WI38 (cell line): ENCODE results near the gene SHROOM3.

Source experiments
- H3K4me3 ChIP-seq: 2 replicates; pipeline ENCODE4 v1.5.1; 2011; ENCODE audit warnings: low read depth, mild to moderate bottlenecking, control low read depth, low read length
- TF ChIP-seq, protein P1 (sequence below): IDR thresholded peaks from 2 replicates; pipeline ENCODE4 v1.5.1; 2012; ENCODE audit warnings: low read depth, mild to moderate bottlenecking, control low read depth, low read length

Gene SHROOM3

DNA sequence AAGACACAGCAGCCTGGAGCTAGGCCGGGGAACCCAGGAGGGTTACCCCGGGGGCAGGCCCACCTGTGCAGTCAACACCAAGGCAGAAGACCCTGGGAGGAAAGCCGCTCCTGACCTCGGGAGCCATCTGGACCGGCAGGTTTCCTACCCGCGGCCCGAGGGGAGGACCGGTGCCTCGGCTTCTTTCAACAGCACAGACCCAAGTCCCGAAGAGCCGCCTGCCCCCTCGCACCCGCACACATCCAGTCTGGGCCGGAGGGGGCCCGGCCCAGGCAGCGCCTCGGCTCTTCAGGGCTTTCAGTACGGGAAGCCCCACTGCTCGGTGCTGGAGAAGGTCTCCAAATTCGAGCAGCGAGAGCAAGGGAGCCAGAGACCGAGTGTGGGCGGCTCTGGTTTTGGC, 305.2 kb downstream of the SHROOM3 start:
- TF ChIP-seq, protein P1, sequence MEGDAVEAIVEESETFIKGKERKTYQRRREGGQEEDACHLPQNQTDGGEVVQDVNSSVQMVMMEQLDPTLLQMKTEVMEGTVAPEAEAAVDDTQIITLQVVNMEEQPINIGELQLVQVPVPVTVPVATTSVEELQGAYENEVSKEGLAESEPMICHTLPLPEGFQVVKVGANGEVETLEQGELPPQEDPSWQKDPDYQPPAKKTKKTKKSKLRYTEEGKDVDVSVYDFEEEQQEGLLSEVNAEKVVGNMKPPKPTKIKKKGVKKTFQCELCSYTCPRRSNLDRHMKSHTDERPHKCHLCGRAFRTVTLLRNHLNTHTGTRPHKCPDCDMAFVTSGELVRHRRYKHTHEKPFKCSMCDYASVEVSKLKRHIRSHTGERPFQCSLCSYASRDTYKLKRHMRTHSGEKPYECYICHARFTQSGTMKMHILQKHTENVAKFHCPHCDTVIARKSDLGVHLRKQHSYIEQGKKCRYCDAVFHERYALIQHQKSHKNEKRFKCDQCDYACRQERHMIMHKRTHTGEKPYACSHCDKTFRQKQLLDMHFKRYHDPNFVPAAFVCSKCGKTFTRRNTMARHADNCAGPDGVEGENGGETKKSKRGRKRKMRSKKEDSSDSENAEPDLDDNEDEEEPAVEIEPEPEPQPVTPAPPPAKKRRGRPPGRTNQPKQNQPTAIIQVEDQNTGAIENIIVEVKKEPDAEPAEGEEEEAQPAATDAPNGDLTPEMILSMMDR, result no peak
- no peak overlapping the region for H3K4me3 ChIP-seq

- no peak overlapping the region for H3K4me3 ChIP-seq
- TF ChIP-seq, protein P1, result no peak
Measured at GRCh38 chr4:76740866-76741662, 306.0 kb downstream of the SHROOM3 start.

- TF ChIP-seq, protein P1, result no peak
- H3K4me3 ChIP-seq, result peak overlapping the region; percentile 24
Measured at GRCh38 chr4:76741663-76742020, 306.6 kb downstream of the SHROOM3 start.

GRCh38 chr4:76744241-76744921, 309.4 kb downstream of the SHROOM3 start:
- TF ChIP-seq, protein P1, result no peak
- H3K4me3 ChIP-seq, result 0 out of 2 replicates have a peak overlapping the region, but pooled peaks have one; percentile 24

DNA sequence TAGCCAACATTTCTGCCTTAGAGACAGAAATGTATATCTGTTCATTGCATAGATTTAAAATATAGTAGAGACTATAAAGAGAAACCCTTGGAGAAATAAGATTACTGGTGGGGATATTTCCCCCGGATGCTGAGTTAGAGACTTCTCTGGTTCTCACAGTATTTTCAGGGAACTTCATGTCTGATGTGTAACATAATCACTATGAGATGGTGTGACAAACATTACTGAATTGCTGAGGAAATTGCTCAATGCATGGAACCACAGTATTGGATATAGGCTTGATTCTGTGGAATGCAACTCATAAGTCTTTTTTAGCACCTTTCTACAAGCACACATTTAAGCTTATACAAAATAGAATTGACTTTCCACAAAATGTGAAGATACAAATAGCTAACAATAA, 310.2 kb downstream of the SHROOM3 start:
- TF ChIP-seq, protein P1, result no peak
- no peak overlapping the region for H3K4me3 ChIP-seq

DNA sequence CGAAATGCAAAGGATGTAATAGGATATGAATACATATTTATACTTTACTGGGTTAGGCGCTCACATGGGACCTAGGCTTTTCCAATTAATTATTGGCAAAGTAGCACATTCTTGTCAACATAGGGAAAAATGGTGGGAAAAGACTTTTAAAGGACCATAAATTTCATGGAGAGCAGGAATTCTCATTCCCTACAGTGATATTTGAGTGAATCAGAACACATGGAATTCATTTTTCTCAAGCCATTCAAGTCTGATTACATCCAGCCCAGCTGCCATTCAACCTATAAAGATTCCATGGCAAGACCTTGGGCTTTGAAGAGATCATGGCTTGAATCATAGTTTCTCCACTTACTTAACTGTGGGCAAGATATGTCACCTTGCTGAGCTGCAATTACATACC, 312.5 kb downstream of the SHROOM3 start:
- H3K4me3 ChIP-seq, result no peak overlapping the region
- TF ChIP-seq, protein P1, result no peak

GRCh38 chr4:76748649-76749048, 313.6 kb downstream of the SHROOM3 start:
- TF ChIP-seq, protein P1, result no peak
- no peak overlapping the region for H3K4me3 ChIP-seq
